ENCODE measurements around the gene PRPF40A.

GRCh38 chr2:152649997-152650396, 67.3 kb downstream of the PRPF40A start:
- no peak for TF ChIP-seq EZH2 (IDR thresholded peaks at IDR 0.05)
- no peak for TF ChIP-seq POLR2AphosphoS5 (IDR thresholded peaks at IDR 0.05; ENCODE audit: borderline replicate concordance, low read depth, low read length)
- TF ChIP-seq FOXP2 (optimal IDR thresholded peaks at IDR 0.05; ENCODE audit: control extremely low read depth, extremely low read length, insufficient read depth): no peak
